ENCODE data around the gene B4GALNT3.

Gene B4GALNT3

GRCh38 chr12:496736-497135 lies 37.0 kb downstream of the B4GALNT3 start:
- TF ChIP-seq, protein P1, sequence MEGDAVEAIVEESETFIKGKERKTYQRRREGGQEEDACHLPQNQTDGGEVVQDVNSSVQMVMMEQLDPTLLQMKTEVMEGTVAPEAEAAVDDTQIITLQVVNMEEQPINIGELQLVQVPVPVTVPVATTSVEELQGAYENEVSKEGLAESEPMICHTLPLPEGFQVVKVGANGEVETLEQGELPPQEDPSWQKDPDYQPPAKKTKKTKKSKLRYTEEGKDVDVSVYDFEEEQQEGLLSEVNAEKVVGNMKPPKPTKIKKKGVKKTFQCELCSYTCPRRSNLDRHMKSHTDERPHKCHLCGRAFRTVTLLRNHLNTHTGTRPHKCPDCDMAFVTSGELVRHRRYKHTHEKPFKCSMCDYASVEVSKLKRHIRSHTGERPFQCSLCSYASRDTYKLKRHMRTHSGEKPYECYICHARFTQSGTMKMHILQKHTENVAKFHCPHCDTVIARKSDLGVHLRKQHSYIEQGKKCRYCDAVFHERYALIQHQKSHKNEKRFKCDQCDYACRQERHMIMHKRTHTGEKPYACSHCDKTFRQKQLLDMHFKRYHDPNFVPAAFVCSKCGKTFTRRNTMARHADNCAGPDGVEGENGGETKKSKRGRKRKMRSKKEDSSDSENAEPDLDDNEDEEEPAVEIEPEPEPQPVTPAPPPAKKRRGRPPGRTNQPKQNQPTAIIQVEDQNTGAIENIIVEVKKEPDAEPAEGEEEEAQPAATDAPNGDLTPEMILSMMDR (IDR thresholded peaks at IDR 0.05; ENCODE audit: control insufficient read depth, insufficient read depth, low read depth, low read length, missing control alignments): no peak
- no peak for DNase-seq (ENCODE audit: low read depth)
- no peak overlapping the region for H3K4me3 ChIP-seq (ENCODE audit: control insufficient read depth, low read depth, low read length)

GRCh38 chr12:497501-498160 lies 37.9 kb downstream of the B4GALNT3 start:
- no peak overlapping the region for H3K4me3 ChIP-seq (ENCODE audit: control insufficient read depth, low read depth, low read length)
- TF ChIP-seq, protein P1 (IDR thresholded peaks at IDR 0.05; ENCODE audit: control insufficient read depth, insufficient read depth, low read depth, low read length, missing control alignments): no peak
- no peak for DNase-seq (ENCODE audit: low read depth)

DNA sequence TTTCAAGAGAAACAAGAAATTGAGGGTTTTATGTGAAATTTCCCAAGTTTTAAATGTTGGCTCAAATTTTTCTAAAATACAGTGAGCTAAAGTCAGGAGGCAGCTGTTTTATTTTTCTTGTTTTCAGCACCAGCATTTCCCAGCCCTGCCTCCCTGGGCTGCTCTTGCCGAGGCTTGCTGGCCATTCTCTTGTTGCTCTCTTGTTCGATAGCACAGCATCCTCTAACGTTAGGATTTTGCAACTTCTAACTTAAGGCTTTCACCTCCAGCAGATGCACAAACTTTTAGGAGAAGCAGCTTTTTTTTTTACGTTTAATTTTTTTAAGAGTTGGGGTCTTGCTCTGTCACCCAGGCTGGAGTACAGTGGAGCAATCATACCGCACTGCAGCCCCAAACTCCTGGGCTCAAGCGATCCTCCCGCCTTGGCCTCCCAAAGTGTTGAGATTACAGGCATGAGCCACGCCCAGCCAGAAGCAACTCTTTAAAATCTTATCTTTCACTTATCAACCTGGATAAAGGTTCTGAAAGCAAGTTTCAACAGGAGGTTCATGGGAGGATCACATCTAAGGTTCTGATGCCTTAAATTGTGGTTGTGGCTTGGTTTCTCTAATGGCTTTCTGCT lies 40.2 kb downstream of the B4GALNT3 start:
- TF ChIP-seq, protein P1 (IDR thresholded peaks at IDR 0.05; ENCODE audit: control insufficient read depth, insufficient read depth, low read depth, low read length, missing control alignments): no peak
- no peak for DNase-seq (ENCODE audit: low read depth)
- H3K4me3 ChIP-seq (ENCODE audit: control insufficient read depth, low read depth, low read length): no peak overlapping the region

- DNase-seq (ENCODE audit: low read depth): no peak
- TF ChIP-seq, protein P1 (IDR thresholded peaks at IDR 0.05; ENCODE audit: control insufficient read depth, insufficient read depth, low read depth, low read length, missing control alignments): no peak
- H3K4me3 ChIP-seq (ENCODE audit: control insufficient read depth, low read depth, low read length): no peak overlapping the region
Observed at GRCh38 chr12:501722-502447, 42.1 kb downstream of the B4GALNT3 start.

- DNase-seq (ENCODE audit: low read depth): no peak
- no peak overlapping the region for H3K4me3 ChIP-seq (ENCODE audit: control insufficient read depth, low read depth, low read length)
- TF ChIP-seq, protein P1 (IDR thresholded peaks at IDR 0.05; ENCODE audit: control insufficient read depth, insufficient read depth, low read depth, low read length, missing control alignments): no peak
Observed at GRCh38 chr12:503111-503761, 43.5 kb downstream of the B4GALNT3 start.

DNA sequence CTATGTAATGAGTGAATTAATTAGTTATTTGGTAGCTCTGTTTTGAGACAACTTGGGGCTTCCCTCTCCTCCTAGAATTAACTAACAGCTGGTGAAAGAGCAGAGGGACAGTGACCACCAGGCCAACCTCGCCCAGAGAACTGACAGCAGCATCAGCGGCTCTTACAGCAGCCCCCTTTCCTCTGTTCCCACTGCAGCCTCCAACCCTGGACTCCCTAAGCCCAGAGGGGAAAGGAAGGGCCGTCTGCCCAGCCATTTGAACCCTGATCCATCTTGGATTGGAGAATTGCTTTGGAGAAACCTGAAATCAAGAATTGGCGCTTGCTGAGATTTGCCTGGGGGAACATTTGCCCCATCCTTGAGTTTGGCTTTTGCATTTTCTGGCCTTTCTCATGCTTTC lies 45.5 kb downstream of the B4GALNT3 start:
- no peak for DNase-seq (ENCODE audit: low read depth)
- no peak overlapping the region for H3K4me3 ChIP-seq (ENCODE audit: control insufficient read depth, low read depth, low read length)
- TF ChIP-seq, protein P1 (IDR thresholded peaks at IDR 0.05; ENCODE audit: control insufficient read depth, insufficient read depth, low read depth, low read length, missing control alignments): no peak
